Middle frontal gyrus (tissue), 1 donor: ENCODE measurements around the gene TMEM94.
"Not testable (repeated sequence)": the region's sequence is repeated elsewhere in the genome, so short reads cannot be mapped to it uniquely, and the experiment has no call there.

Source experiments
- DNase-seq: peaks from one replicate; pipeline ENCODE4 v3.0.0-alpha.2; 2015; ENCODE audit warnings: low spot score; ENCODE audit errors: extremely low spot score

The TMEM94 gene

GRCh38 chr17:75476752-75477489 is 20.5 kb downstream of the TMEM94 start:
- no peak for DNase-seq

GRCh38 chr17:75477490-75477862 is 21.0 kb downstream of the TMEM94 start:
- DNase-seq = not testable (repeated sequence)

- DNase-seq = no peak
These were observed 22.1 kb downstream of the TMEM94 start for GRCh38 chr17:75478508-75478907.

- DNase-seq = no peak
These were observed 23.8 kb downstream of the TMEM94 start for GRCh38 chr17:75480281-75480680.

- DNase-seq = no peak
These were observed 25.0 kb downstream of the TMEM94 start for GRCh38 chr17:75481194-75482068.

GRCh38 chr17:75482098-75482942 is 25.9 kb downstream of the TMEM94 start:
- no peak for DNase-seq

- no peak for DNase-seq
These were observed 29.3 kb downstream of the TMEM94 start for GRCh38 chr17:75485688-75486087.

GRCh38 chr17:75486151-75486550 is 29.7 kb downstream of the TMEM94 start:
- no peak for DNase-seq

GRCh38 chr17:75486951-75487350 is 30.5 kb downstream of the TMEM94 start:
- DNase-seq = no peak

GRCh38 chr17:75487351-75488070 is 31.1 kb downstream of the TMEM94 start:
- DNase-seq = no peak

GRCh38 chr17:75488693-75489510 is 32.5 kb downstream of the TMEM94 start:
- no peak for DNase-seq

GRCh38 chr17:75489511-75489955 is 33.1 kb downstream of the TMEM94 start:
- no peak for DNase-seq

GRCh38 chr17:75490173-75490743 is 33.8 kb downstream of the TMEM94 start:
- no peak for DNase-seq

- DNase-seq = no peak
These were observed 34.7 kb downstream of the TMEM94 start for GRCh38 chr17:75490953-75491649.

GRCh38 chr17:75491680-75492079 is 35.2 kb downstream of the TMEM94 start:
- no peak for DNase-seq

- no peak for DNase-seq
These were observed 36.2 kb downstream of the TMEM94 start for GRCh38 chr17:75492555-75493168.

GRCh38 chr17:75493476-75494129 is 37.2 kb downstream of the TMEM94 start:
- no peak for DNase-seq

GRCh38 chr17:75494326-75494877 is 38.0 kb downstream of the TMEM94 start:
- no peak for DNase-seq
